GM18951 (cell line): Measurements from ENCODE around the gene CKS1B.
A peak's percentile ranks its signal among the peaks of the same experiment; 100 is the strongest.

Experiments
- POLR2A ChIP-seq: IDR thresholded peaks from 4 replicates; pipeline ENCODE4 v1.6.1; 2011; ENCODE audit warnings: mild to moderate bottlenecking; ENCODE audit not compliant: insufficient read length, insufficient read depth; ENCODE audit errors: extremely low read depth
- in situ Hi-C: fragments of 300-500 bp; cut with MboI; formaldehyde crosslinking; loops from one replicate; pipeline ENCODE4 v1.12.0; 2022; ENCODE audit warnings: low sequenced_read_pairs, mixed read lengths, inconsistent platforms; ENCODE audit not compliant: unreplicated experiment

CKS1B gene

GRCh38 chr1:154974102-154974807 lies at the start of gene CKS1B:
TSS of gene CKS1B (plus strand) at chr1:154974681. CDS start at chr1:154974746, 65 bp downstream.
- peak; percentile 78 for TF ChIP-seq POLR2A
- in situ Hi-C loops: no loop called here

DNA sequence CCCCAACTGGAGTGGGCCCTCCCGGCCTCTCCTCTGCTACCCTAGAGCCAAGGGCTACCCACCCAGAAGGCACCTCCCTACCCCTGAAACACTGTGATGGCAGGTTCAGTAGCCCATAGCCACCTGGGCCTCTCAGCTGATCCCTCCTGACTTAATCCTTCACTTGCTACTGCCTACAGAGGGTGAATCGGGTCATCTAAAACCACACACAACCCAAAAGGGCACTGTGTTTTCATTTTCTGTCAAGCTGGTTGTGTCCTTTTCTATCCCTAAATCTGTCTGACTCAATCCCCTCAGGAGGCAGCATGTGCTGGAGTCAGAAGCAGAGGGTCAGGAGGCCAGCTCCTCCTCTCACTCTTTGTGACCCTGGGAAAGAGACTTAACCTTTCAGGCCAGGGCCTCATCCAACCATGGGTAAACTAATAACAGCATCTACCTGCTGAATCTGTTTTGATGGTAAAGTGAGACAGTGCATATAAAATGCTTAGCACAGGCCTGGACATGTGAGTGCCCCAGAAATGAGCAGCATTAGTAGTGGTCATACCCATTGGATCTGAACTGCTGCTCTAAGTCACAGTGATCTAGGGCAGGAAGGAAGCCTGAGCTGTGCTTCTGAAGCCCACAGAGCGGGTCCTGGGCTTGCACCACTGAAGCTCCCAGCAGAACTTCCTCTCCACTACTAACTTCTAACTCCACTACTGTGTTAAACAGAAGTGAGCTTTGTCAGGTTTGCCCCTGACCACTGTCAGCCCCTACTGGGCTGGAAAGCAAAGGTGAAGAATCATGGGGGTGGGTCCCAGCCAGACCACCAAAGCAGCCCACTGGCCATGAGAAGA lies 48.9 kb upstream of the CKS1B start:
- no peak for TF ChIP-seq POLR2A
- in situ Hi-C loops: no loop called here

- TF ChIP-seq POLR2A: no peak
- in situ Hi-C loops: no loop called here
Observed at GRCh38 chr1:154926201-154926600, 48.3 kb upstream of the CKS1B start.

DNA sequence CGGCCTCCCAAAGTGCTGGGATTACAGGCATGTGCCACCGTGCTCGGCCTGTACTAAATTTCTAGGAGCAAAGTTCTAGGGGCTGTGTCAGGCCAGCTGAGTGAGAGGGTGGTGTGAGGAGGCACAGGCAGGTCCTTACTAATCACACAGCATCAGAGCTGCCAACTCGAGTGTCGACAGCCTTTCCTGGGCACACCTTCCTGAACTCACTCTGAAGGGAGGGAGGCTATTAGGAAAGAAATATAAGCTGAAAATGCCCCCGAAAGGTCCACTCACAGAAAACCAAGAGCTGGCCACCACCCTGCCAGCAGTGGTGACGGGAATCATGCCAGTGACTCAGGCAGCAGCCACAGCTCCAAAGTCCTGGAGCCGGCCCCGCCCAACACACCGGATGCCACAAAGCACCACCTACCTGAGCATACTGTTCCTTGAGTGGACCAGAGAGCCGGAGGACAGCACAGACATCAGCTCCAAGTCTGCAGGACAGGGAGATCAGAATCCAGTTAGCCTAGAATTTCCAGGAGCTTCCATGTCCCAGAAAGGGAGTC lies 42.5 kb upstream of the CKS1B start:
- in situ Hi-C loops: no loop called here
- no peak for TF ChIP-seq POLR2A

DNA sequence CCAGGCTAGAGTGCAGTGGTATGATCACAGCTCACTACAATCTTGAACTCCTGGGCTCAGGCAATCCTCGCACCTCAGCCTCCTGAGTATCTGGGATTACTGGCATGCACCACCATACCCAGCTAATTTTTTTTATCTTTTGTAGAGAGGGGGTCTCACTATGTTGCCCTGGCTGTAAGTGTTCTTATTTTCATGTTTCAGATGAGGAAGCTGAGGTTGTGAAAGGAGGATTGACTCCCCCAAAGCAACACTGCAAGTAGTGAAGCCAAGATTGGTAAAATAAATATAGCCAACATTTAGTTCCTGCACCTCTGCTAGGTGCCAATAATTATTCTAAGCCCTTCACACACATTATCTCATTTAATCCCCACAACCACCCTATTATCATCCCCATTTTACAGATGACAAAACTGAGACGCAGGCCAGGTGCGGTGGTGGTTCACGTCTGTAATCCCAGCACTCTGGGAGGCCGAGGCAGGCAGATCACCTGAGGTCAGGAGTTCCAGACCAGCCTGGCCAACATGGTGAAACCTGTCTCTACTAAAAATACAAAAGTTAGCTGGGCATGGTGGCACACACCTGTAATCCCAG lies 40.0 kb upstream of the CKS1B start:
- no peak for TF ChIP-seq POLR2A
- in situ Hi-C loops: no loop called here

GRCh38 chr1:154935749-154936554 lies 38.5 kb upstream of the CKS1B start:
- in situ Hi-C loops: no loop called here

DNA sequence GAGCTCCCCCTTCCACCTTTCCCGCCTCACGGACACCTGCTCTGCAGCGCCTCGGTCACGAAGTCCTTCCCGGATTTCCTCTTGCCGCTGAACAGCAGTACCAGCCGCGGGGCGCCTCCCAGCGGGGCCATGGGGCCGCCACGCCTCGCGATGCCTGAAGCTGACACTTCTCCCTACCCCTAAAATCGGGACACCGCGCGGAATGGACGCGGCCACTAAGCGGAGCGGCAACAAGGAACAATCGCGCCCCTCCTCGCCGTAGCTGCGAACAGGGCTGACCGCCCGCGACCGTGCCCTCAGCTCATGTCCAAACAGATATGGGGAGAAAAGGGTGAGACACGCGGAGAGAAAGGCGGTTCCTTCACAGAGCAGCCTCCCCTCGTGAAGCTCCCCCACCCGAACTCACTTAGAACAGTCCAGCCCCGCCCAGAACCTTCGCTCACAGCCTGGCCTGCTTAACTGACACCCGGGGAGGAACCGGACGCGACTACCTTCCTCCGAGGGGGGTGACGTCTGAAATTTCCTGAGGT lies 37.9 kb upstream of the CKS1B start, which contains the start of gene PMVK:
Gene PMVK, minus strand, starts transcription at position 165 of the 530 bp plus-strand sequence. Its CDS starts 34 bp downstream, at position 131.
- in situ Hi-C loops: no loop called here
- peak; percentile 86 for TF ChIP-seq POLR2A

More at GRCh38 chr1:154935749-154936554, 38.5 kb upstream of the CKS1B start:
- TF ChIP-seq POLR2A: no peak

- peak; percentile 50 for TF ChIP-seq POLR2A
- in situ Hi-C loops: no loop called here
Observed at GRCh38 chr1:154937085-154937987, 37.1 kb upstream of the CKS1B start.

DNA sequence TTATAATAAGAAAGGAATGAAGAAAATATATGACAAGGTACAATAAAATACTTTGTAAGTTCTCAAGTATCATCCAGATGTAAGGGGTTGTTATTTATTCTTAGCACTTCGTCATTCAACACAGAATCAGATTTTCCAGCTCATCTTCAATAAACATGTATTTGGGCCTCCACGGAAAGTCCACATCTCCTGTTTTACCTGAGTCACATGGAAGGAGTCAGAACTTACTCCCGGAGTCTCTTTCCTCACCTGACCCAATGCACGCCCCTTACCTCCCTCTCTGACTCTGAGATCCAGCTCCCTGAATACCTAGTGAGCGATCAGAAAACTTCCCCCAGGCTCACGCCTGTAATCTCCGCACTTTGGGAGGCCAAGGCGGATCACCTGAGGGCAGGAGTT lies 36.5 kb upstream of the CKS1B start:
- TF ChIP-seq POLR2A: no peak
- in situ Hi-C loops: no loop called here

- TF ChIP-seq POLR2A: no peak
- in situ Hi-C loops: no loop called here
Observed at GRCh38 chr1:154938604-154939399, 35.7 kb upstream of the CKS1B start.

DNA sequence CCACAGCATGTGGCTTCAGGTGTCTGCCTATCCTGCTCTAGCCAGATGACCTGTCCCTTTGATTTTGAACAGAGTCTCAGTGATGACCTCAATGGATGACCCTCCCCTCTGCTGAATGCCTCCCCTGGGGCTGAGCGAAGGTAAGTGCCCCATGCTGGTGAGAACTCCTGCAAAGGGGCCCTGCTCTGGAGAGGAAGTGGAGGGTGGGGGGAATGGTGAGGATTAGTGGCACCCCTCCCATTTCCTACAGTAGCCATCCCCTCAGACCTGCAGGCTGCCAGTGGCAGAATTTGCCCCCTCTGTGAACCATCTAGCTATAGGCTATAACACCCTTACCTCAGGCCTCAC lies 34.3 kb upstream of the CKS1B start:
- TF ChIP-seq POLR2A: no peak
- in situ Hi-C loops: no loop called here
